ENCODE measurements around the gene SORBS1. TPM values are rescaled to one million over a fixed set of nuclear protein-coding genes. Genes with fewer than 3 reads are reported as not detected.

SORBS1 gene
- total RNA-seq, 2 experiments from 2014 or later = 0.71 to 0.72 TPM

GRCh38 chr10:95281206-95281605, 280.0 kb downstream of the SORBS1 start:
- Mint-ChIP-seq H3K9me3 (no peaks in the 10 kb centered on the region), H3K36me3 (no peaks in the 10 kb centered on the region), H3K27me3 (peaks cover 30% of the 10 kb centered on the region), H3K4me3 (no peak overlapping the region), H3K27ac (no peak overlapping the region), H3K4me1 (peaks cover 7% of the 10 kb centered on the region)
- no peak for ATAC-seq (ENCODE audit: low read depth)
- POLR2A ChIA-PET = interaction anchor here (0.5 kb wide), 1 partner anchor 837 kb away, joined by 5 read pairs; no protein-coding TSS in a partner anchor
- DNase-seq = no peak

- ATAC-seq (ENCODE audit: low read depth) = no peak
- DNase-seq = no peak
- Mint-ChIP-seq H3K4me3 (no peak overlapping the region), H3K4me1 (peaks cover 7% of the 10 kb centered on the region), H3K27ac (no peak overlapping the region), H3K27me3 (peaks cover 31% of the 10 kb centered on the region), H3K36me3 (no peaks in the 10 kb centered on the region), H3K9me3 (no peaks in the 10 kb centered on the region)
- POLR2A ChIA-PET = no interaction called here
Measured at GRCh38 chr10:95280637-95281036, 280.5 kb downstream of the SORBS1 start.

- no peak for ATAC-seq (ENCODE audit: low read depth)
- POLR2A ChIA-PET = no interaction called here
Measured at GRCh38 chr10:95279042-95279820, 281.9 kb downstream of the SORBS1 start.

GRCh38 chr10:95278061-95278988, 282.8 kb downstream of the SORBS1 start:
- Mint-ChIP-seq H3K27me3 (peaks cover 22% of the 10 kb centered on the region), H3K4me1 (peaks cover 4% of the 10 kb centered on the region), H3K36me3 (no peaks in the 10 kb centered on the region), H3K9me3 (no peaks in the 10 kb centered on the region), H3K27ac (no peak overlapping the region), H3K4me3 (no peak overlapping the region)
- DNase-seq (no peak), ATAC-seq (ENCODE audit: low read depth) (no peak)
- POLR2A ChIA-PET = no interaction called here

More at GRCh38 chr10:95279042-95279820, 281.9 kb downstream of the SORBS1 start:
- no peaks in the 10 kb centered on the region for H3K36me3 Mint-ChIP-seq
- H3K9me3 Mint-ChIP-seq = no peaks in the 10 kb centered on the region
- no peak overlapping the region for H3K27ac Mint-ChIP-seq
- peaks cover 22% of the 10 kb centered on the region for H3K27me3 Mint-ChIP-seq
- peaks cover 4% of the 10 kb centered on the region for H3K4me1 Mint-ChIP-seq
- no peak overlapping the region for H3K4me3 Mint-ChIP-seq
- DNase-seq = no peak

- Mint-ChIP-seq H3K27me3 (peaks cover 25% of the 10 kb centered on the region), H3K9me3 (no peaks in the 10 kb centered on the region)
- POLR2A ChIA-PET = no interaction called here
Measured at GRCh38 chr10:95277614-95278013, 283.6 kb downstream of the SORBS1 start.

GRCh38 chr10:95277201-95277570, 284.0 kb downstream of the SORBS1 start:
- no peak for DNase-seq
- peaks cover 4% of the 10 kb centered on the region for H3K4me1 Mint-ChIP-seq

More at GRCh38 chr10:95277614-95278013, 283.6 kb downstream of the SORBS1 start:
- Mint-ChIP-seq H3K36me3 (no peaks in the 10 kb centered on the region), H3K27ac (no peak overlapping the region), H3K4me1 (peaks cover 4% of the 10 kb centered on the region), H3K4me3 (no peak overlapping the region)
- DNase-seq (no peak), ATAC-seq (ENCODE audit: low read depth) (no peak)

DNA sequence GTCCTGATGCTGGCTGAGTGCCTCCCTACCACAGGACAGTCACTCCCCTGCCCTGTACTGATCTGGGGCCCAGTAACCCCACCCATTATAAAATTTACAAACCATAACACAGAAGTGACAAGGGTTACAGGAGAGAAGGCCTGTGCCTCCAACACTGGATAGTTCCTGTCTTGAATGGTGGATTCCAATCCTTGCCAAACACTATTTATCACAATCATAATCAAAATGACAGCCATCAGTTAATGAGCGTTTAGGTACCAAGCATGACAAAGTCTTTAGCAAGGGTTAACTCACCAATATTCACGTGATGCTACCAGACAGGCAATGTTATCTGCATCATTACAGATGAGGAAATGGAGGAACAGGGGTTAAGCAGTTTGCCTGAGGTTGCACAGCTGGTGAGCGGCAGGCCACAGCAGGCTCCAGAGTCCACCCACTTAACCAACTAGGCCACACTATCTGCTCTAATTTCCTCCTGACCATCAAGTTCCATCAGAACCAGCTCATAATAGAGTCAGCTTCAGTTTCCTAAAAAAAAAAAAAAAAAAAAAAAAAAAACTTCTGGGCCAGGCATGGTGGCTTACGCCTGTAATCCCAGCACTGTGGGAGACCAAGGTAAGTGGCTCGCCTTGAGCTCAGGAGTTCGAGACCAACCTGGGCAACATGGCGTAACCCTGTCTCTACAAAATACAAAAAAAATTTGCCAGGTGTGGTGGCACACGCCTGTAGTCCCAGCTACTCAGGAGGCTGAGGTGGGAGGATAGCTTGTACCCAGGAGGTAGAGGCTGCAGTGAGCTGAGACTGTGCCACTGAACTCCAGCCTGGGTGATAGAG, 284.6 kb downstream of the SORBS1 start:
- H3K27me3 Mint-ChIP-seq = peaks cover 18% of the 10 kb centered on the region
- no peak overlapping the region for H3K27ac Mint-ChIP-seq
- POLR2A ChIA-PET = no interaction called here
- H3K4me1 Mint-ChIP-seq = peaks cover 4% of the 10 kb centered on the region
- ATAC-seq (ENCODE audit: low read depth) = no peak
- no peak for DNase-seq
- no peaks in the 10 kb centered on the region for H3K9me3 Mint-ChIP-seq
- no peak overlapping the region for H3K4me3 Mint-ChIP-seq
- no peaks in the 10 kb centered on the region for H3K36me3 Mint-ChIP-seq

More at GRCh38 chr10:95277201-95277570, 284.0 kb downstream of the SORBS1 start:
- H3K36me3 Mint-ChIP-seq = no peaks in the 10 kb centered on the region
- POLR2A ChIA-PET = no interaction called here
- peaks cover 24% of the 10 kb centered on the region for H3K27me3 Mint-ChIP-seq
- no peak overlapping the region for H3K4me3 Mint-ChIP-seq
- no peak for ATAC-seq (ENCODE audit: low read depth)
- H3K9me3 Mint-ChIP-seq = no peaks in the 10 kb centered on the region
- no peak overlapping the region for H3K27ac Mint-ChIP-seq

DNA sequence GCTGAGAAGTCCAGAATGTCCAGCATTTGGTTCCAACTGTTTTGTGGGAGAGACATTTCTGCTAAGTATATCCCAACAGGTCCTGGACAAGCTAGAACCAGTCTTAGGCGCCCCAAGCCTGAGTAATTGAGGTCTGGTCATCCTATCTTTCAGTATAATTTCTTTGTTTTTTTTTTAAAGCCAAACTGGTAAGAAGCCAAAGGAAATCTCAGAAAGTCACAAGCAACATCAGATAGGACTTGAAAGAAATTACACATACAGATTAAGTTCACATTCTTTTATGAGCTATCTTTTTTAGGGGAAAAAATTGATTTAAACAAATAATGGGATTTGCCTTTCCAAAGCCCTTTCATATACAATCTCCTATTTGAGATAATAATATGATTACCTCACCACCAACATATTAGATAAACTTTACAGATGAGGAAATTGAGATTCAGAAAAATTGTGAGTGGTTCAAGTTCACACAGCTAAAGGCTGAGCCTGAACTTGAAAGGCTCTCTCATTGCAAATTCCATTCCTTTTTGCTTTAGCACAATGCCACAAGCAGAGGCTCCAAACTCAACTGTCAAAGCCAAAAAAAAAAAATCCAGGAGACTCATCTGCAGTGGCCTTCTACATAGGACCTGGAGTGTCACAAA, 285.3 kb downstream of the SORBS1 start:
- Mint-ChIP-seq H3K27ac (no peak overlapping the region), H3K9me3 (no peaks in the 10 kb centered on the region), H3K4me3 (no peak overlapping the region), H3K27me3 (peaks cover 13% of the 10 kb centered on the region), H3K36me3 (no peaks in the 10 kb centered on the region), H3K4me1 (peaks cover 4% of the 10 kb centered on the region)
- ATAC-seq (ENCODE audit: low read depth) (no peak), DNase-seq (no peak)
- POLR2A ChIA-PET = no interaction called here

DNA sequence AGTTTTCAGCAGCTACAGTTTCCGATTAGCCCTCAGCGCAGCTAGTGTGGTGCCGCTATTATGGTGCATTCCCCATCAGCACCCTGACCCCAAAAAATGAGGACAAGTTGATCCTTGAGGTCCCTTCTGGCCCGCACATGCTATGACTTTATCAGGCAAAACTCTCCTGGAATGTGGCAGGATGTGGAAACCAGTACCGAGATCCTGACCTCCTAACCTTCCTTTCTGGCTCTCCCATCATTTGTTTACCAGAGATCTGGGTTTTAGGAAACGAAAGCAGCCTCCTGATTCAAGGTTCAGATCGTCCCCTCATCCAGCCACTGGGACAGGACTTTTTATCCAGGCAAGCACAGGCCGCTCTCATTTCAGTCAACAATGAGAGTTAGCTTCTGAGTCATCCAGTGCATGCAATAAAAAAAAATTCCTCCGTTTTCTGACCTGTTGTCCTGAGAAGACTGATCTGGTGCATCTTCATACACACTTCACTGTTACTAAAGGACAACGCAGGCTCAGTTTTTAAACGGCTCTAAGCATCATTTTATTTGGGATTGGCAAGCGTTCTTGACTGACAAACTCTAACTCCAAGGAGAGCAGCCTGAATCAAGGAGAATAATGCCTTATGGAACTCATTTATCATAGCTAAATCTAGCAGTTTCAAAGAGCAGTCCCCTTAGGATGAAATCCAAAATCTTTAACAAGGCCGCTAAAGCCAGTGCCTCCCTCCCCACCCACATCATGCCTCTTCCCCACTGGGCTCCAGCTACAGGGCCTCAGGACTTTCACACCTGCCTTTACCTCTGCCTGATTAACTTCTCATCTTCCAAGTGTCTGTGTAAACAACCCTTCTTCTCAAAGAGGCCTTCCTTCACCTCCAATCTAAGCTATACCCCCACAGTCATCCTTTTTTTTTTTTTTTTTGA, 287.5 kb downstream of the SORBS1 start:
- H3K27me3 Mint-ChIP-seq = peaks cover 13% of the 10 kb centered on the region
- H3K4me1 Mint-ChIP-seq = peaks cover 4% of the 10 kb centered on the region
- H3K36me3 Mint-ChIP-seq = no peaks in the 10 kb centered on the region
- no peak overlapping the region for H3K4me3 Mint-ChIP-seq
- no peaks in the 10 kb centered on the region for H3K9me3 Mint-ChIP-seq
- DNase-seq = no peak
- no peak for ATAC-seq (ENCODE audit: low read depth)
- no peak overlapping the region for H3K27ac Mint-ChIP-seq
- POLR2A ChIA-PET = no interaction called here

- no peak overlapping the region for H3K27ac Mint-ChIP-seq
- H3K9me3 Mint-ChIP-seq = no peaks in the 10 kb centered on the region
- H3K4me3 Mint-ChIP-seq = no peak overlapping the region
- no peaks in the 10 kb centered on the region for H3K4me1 Mint-ChIP-seq
- DNase-seq = no peak
- peaks cover 18% of the 10 kb centered on the region for H3K27me3 Mint-ChIP-seq
- H3K36me3 Mint-ChIP-seq = no peaks in the 10 kb centered on the region
- no peak for ATAC-seq (ENCODE audit: low read depth)
- POLR2A ChIA-PET = no interaction called here
Measured at GRCh38 chr10:95268438-95268837, 292.7 kb downstream of the SORBS1 start.

DNA sequence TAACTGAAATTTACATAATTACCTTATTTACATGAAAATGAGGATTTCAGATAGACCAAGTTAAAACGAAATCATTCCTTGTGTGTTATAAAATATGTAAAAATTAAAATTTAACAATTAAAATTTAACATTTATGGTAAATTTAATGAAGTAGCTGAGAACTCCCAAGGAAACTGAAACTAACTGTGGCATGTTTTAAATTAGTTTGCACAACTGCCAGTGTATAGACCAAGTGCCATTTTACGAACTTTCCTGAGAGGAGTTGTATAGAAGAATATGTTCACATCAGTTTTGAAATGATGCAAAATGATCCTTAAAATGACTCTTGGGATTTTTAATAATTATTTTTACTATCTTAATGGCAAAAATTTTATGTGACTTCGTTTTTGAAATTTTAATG, 293.9 kb downstream of the SORBS1 start:
- Mint-ChIP-seq H3K4me3 (no peak overlapping the region), H3K4me1 (no peaks in the 10 kb centered on the region), H3K27ac (no peak overlapping the region), H3K36me3 (no peaks in the 10 kb centered on the region), H3K9me3 (no peaks in the 10 kb centered on the region), H3K27me3 (peaks cover 15% of the 10 kb centered on the region)
- POLR2A ChIA-PET = no interaction called here
- no peak for DNase-seq
- ATAC-seq (ENCODE audit: low read depth) = no peak

DNA sequence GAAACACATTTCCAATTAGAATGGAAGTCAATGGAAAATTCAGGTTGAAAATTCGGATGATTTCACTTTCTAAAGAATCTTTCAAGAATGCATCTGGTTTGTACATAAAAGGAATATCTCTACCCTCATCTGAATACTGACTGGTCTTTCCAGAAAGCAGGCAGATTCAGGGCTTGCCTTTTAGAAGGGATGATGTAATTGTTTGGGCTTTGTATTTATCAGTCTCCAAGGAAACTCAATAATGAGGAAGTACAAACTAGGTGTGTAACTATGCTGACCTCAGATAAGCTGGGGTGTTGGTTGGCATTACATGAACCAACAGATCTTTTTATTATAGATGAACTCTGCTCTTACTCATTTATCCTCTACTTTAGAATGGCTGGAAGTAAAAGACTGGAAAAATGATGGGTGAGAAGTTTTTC, 294.5 kb downstream of the SORBS1 start:
- Mint-ChIP-seq H3K4me1 (no peaks in the 10 kb centered on the region), H3K4me3 (no peak overlapping the region), H3K9me3 (no peaks in the 10 kb centered on the region), H3K27ac (no peak overlapping the region), H3K27me3 (peaks cover 15% of the 10 kb centered on the region), H3K36me3 (no peaks in the 10 kb centered on the region)
- DNase-seq (no peak), ATAC-seq (ENCODE audit: low read depth) (no peak)
- POLR2A ChIA-PET = no interaction called here
